Measurements from ENCODE around the gene ELOF1. TPM values are rescaled to one million over a fixed set of nuclear protein-coding genes. Genes with fewer than 3 reads are reported as not detected.
A peak's percentile ranks its signal among the peaks of the same experiment; 100 is the strongest.

ELOF1 gene
- total and polyA plus RNA-seq, 7 experiments from 2014 or later = 34.0 to 95.5 (median 48.4) TPM

- Mint-ChIP-seq H3K36me3 (peaks cover 0 to 12% (median 4%) of the 10 kb centered on the region in 5 donors), H3K27me3 (peaks cover 0 to 3% (median 0%) of the 10 kb centered on the region in 5 donors), H3K4me1 (peaks cover 12 to 21% (median 15%) of the 10 kb centered on the region in 7 donors), H3K27ac (peak overlapping the region; percentile 83 to 92 (median 87)), H3K9me3 (peaks cover 0 to 4% (median 0%) of the 10 kb centered on the region in 11 donors), H3K4me3 (peak overlapping the region; percentile 83 to 97 (median 88))
- peak overlapping the region; percentile 69 for H3K4me3 ChIP-seq (ENCODE audit: low read length)
- DNase-seq = no peak
- POLR2A ChIA-PET = no interaction called here
- H3K27me3 ChIP-seq (ENCODE audit: control insufficient read depth in 2 of 2, insufficient read depth in 2 of 2, low read length in 2 of 2) = no peaks in the 10 kb centered on the region
- intact Hi-C loops (cut with micrococcal nuclease) = loop anchor here (1.0 to 10.0 kb wide), 19 partner anchors 22 to 1712 kb away; partner anchors contain the start of genes ECSIT (in 2 of the 2), ELOF1 (in 2 of the 2), ZNF627 (in 2 of the 2) and CALR (in 1 of the 2)
- CTCF ChIA-PET = interaction anchor here (0.7 kb wide), 1 partner anchor 668 kb away, joined by 4 read pairs; no protein-coding TSS in a partner anchor
- H3K36me3 ChIP-seq (ENCODE audit: control insufficient read depth in 2 of 3, insufficient read depth in 3 of 3, low read length in 3 of 3) = peaks cover 0 to 6% (median 0%) of the 10 kb centered on the region in 3 experiments
- peak overlapping the region; percentile 98 for H3K27ac ChIP-seq (ENCODE audit: low read depth, low read length)
- no peak for ATAC-seq
- H3K4me1 ChIP-seq (ENCODE audit: control insufficient read depth in 2 of 2, insufficient read depth in 2 of 2, low read length in 2 of 2) = peaks cover 8 to 12% of the 10 kb centered on the region in 2 donors
- H3K9me3 ChIP-seq (ENCODE audit: control insufficient read depth in 2 of 3, low read length in 3 of 3) = no peaks in the 10 kb centered on the region
Measured at GRCh38 chr19:11504502-11505031, 54.5 kb downstream of the ELOF1 start.

Other genes with a start within 250 kb of the ELOF1 start
- 10 to 100 TPM in 2 of 5 experiments, 1 to 10 TPM in 3; 7.4 to 38.2 (median 8.8) TPM for gene RAB3D, start 219.6 kb downstream of the ELOF1 start, total RNA-seq
- gene RAB3D, start 219.6 kb downstream of the ELOF1 start, polyA plus RNA-seq = 1 to 10 TPM; 1.4 to 2.3 TPM
- 10 to 100 TPM; 19.5 to 36.7 (median 29.5) TPM for gene TMEM205, start 213.0 kb downstream of the ELOF1 start, total RNA-seq
- gene TMEM205, start 213.0 kb downstream of the ELOF1 start, polyA plus RNA-seq = 10 to 100 TPM; 66.7 to 81.0 TPM
- 10 to 100 TPM; 17.6 to 87.4 (median 84.3) TPM for gene CCDC159, start 212.7 kb downstream of the ELOF1 start, total RNA-seq
- gene CCDC159, start 212.7 kb downstream of the ELOF1 start, polyA plus RNA-seq = 10 to 100 TPM in 1 of 2 donors, 1 to 10 TPM in 1; 10.0 to 19.6 TPM
- 10 to 100 TPM in 4 of 5 experiments, 1 to 10 TPM in 1; 2.6 to 31.0 (median 13.7) TPM for gene PLPPR2, start 203.8 kb downstream of the ELOF1 start, total RNA-seq
- 1 to 10 TPM in 1 of 2 donors, under 1 TPM in 1; 0.92 to 1.0 TPM for gene PLPPR2, start 203.8 kb downstream of the ELOF1 start, polyA plus RNA-seq
- gene SWSAP1, start 184.6 kb downstream of the ELOF1 start, total RNA-seq = 1 to 10 TPM; 3.4 to 4.2 (median 4.0) TPM
- 1 to 10 TPM; 5.9 to 7.3 TPM for gene SWSAP1, start 184.6 kb downstream of the ELOF1 start, polyA plus RNA-seq
- gene EPOR, start 174.9 kb downstream of the ELOF1 start, total RNA-seq = 1 to 10 TPM; 5.1 to 9.5 (median 8.4) TPM
- 10 to 100 TPM in 1 of 2 donors, 1 to 10 TPM in 1; 5.9 to 14.8 TPM for gene EPOR, start 174.9 kb downstream of the ELOF1 start, polyA plus RNA-seq
- gene RGL3, start 139.9 kb downstream of the ELOF1 start, total RNA-seq = not detected
- not detected for gene RGL3, start 139.9 kb downstream of the ELOF1 start, polyA plus RNA-seq
- gene ODAD3, start 124.1 kb downstream of the ELOF1 start, total RNA-seq = not detected
- not detected for gene ODAD3, start 124.1 kb downstream of the ELOF1 start, polyA plus RNA-seq
- 100 to 1,000 TPM; 254 to 332 (median 288) TPM for gene PRKCSH, start 123.6 kb downstream of the ELOF1 start, total RNA-seq
- 10 to 100 TPM; 30.6 to 53.9 TPM for gene PRKCSH, start 123.6 kb downstream of the ELOF1 start, polyA plus RNA-seq
- gene ELAVL3, start 78.2 kb downstream of the ELOF1 start, total RNA-seq = under 1 TPM in 1 of 5 experiments, not detected in 4; 0.19 TPM
- gene ELAVL3, start 78.2 kb downstream of the ELOF1 start, polyA plus RNA-seq = not detected
- gene ZNF653, start 53.4 kb downstream of the ELOF1 start, total RNA-seq = 10 to 100 TPM; 10.0 to 23.9 (median 22.0) TPM
- 1 to 10 TPM; 1.7 to 4.6 TPM for gene ZNF653, start 53.4 kb downstream of the ELOF1 start, polyA plus RNA-seq
- gene ECSIT, start 30.1 kb downstream of the ELOF1 start, total RNA-seq = 10 to 100 TPM; 25.8 to 50.3 (median 32.5) TPM
- 10 to 100 TPM; 36.0 to 46.2 TPM for gene ECSIT, start 30.1 kb downstream of the ELOF1 start, polyA plus RNA-seq
- gene CNN1, start 20.4 kb downstream of the ELOF1 start, total RNA-seq = not detected
- not detected for gene CNN1, start 20.4 kb downstream of the ELOF1 start, polyA plus RNA-seq
- gene ACP5, start 18.4 kb upstream of the ELOF1 start, total RNA-seq = 10 to 100 TPM; 17.4 to 29.6 (median 23.9) TPM
- gene ACP5, start 18.4 kb upstream of the ELOF1 start, polyA plus RNA-seq = 10 to 100 TPM; 14.7 to 21.5 TPM
- gene ZNF627, start 38.3 kb upstream of the ELOF1 start, total RNA-seq = 10 to 100 TPM in 3 of 5 experiments, 1 to 10 TPM in 2; 5.2 to 15.4 (median 12.3) TPM
- gene ZNF627, start 38.3 kb upstream of the ELOF1 start, polyA plus RNA-seq = 10 to 100 TPM; 10.7 to 12.3 TPM
- 1 to 10 TPM; 1.8 to 6.8 (median 2.8) TPM for gene ZNF823, start 179.7 kb upstream of the ELOF1 start, total RNA-seq
- 1 to 10 TPM; 3.7 to 3.8 TPM for gene ZNF823, start 179.7 kb upstream of the ELOF1 start, polyA plus RNA-seq
- gene ZNF441, start 207.8 kb upstream of the ELOF1 start, total RNA-seq = 10 to 100 TPM in 2 of 5 experiments, 1 to 10 TPM in 3; 3.9 to 23.8 (median 7.1) TPM
- gene ZNF441, start 207.8 kb upstream of the ELOF1 start, polyA plus RNA-seq = 1 to 10 TPM; 6.6 to 6.8 TPM
- 1 to 10 TPM in 4 of 5 experiments, under 1 TPM in 1; 0.92 to 6.1 (median 1.9) TPM for gene ZNF491, start 239.3 kb upstream of the ELOF1 start, total RNA-seq
- gene ZNF491, start 239.3 kb upstream of the ELOF1 start, polyA plus RNA-seq = under 1 TPM; 0.44 to 0.52 TPM